ENCODE measurements around the gene CYB561. TPM values are rescaled to one million over a fixed set of nuclear protein-coding genes. Genes with fewer than 3 reads are reported as not detected.

The CYB561 gene
- total RNA-seq, 1 donor, result 5.1 TPM

- H3K4me3 ChIP-seq (ENCODE audit: low read length), result no peak overlapping the region
- H3K27me3 ChIP-seq (ENCODE audit: insufficient read depth, low read length), result no peaks in the 10 kb centered on the region
- H3K4me1 ChIP-seq (ENCODE audit: insufficient read depth, low read length), result peaks cover 39% of the 10 kb centered on the region
- no peaks in the 10 kb centered on the region for H3K9me3 ChIP-seq (ENCODE audit: low read depth, low read length)
These were observed 9.5 kb downstream of the CYB561 start for GRCh38 chr17:63436523-63437110.

- Histone ChIP-seq H3K4me3 (ENCODE audit: low read length) (no peak overlapping the region), H3K27me3 (ENCODE audit: insufficient read depth, low read length) (no peaks in the 10 kb centered on the region), H3K9me3 (ENCODE audit: low read depth, low read length) (no peaks in the 10 kb centered on the region), H3K4me1 (ENCODE audit: insufficient read depth, low read length) (peaks cover 39% of the 10 kb centered on the region)
These were observed 10.2 kb downstream of the CYB561 start for GRCh38 chr17:63435681-63436522.

GRCh38 chr17:63434951-63435571 lies 11.0 kb downstream of the CYB561 start:
- Histone ChIP-seq H3K9me3 (ENCODE audit: low read depth, low read length) (no peaks in the 10 kb centered on the region), H3K4me3 (ENCODE audit: low read length) (no peak overlapping the region), H3K4me1 (ENCODE audit: insufficient read depth, low read length) (peaks cover 33% of the 10 kb centered on the region), H3K27me3 (ENCODE audit: insufficient read depth, low read length) (no peaks in the 10 kb centered on the region)

GRCh38 chr17:63433746-63434591 lies 12.1 kb downstream of the CYB561 start:
- no peaks in the 10 kb centered on the region for H3K9me3 ChIP-seq (ENCODE audit: low read depth, low read length)
- H3K4me1 ChIP-seq (ENCODE audit: insufficient read depth, low read length), result peaks cover 22% of the 10 kb centered on the region
- no peak overlapping the region for H3K4me3 ChIP-seq (ENCODE audit: low read length)
- no peaks in the 10 kb centered on the region for H3K27me3 ChIP-seq (ENCODE audit: insufficient read depth, low read length)

- H3K9me3 ChIP-seq (ENCODE audit: low read depth, low read length), result no peaks in the 10 kb centered on the region
- H3K4me3 ChIP-seq (ENCODE audit: low read length), result no peak overlapping the region
These were observed 13.9 kb downstream of the CYB561 start for GRCh38 chr17:63431939-63432804.

GRCh38 chr17:63431618-63431938 lies 14.5 kb downstream of the CYB561 start:
- Histone ChIP-seq H3K4me1 (ENCODE audit: insufficient read depth, low read length) (peaks cover 27% of the 10 kb centered on the region), H3K27me3 (ENCODE audit: insufficient read depth, low read length) (no peaks in the 10 kb centered on the region), H3K4me3 (ENCODE audit: low read length) (no peak overlapping the region), H3K9me3 (ENCODE audit: low read depth, low read length) (no peaks in the 10 kb centered on the region)

More at GRCh38 chr17:63431939-63432804, 13.9 kb downstream of the CYB561 start:
- Histone ChIP-seq H3K27me3 (ENCODE audit: insufficient read depth, low read length) (no peaks in the 10 kb centered on the region), H3K4me1 (ENCODE audit: insufficient read depth, low read length) (peaks cover 22% of the 10 kb centered on the region)

- Histone ChIP-seq H3K27me3 (ENCODE audit: insufficient read depth, low read length) (no peaks in the 10 kb centered on the region), H3K4me3 (ENCODE audit: low read length) (no peak overlapping the region), H3K9me3 (ENCODE audit: low read depth, low read length) (no peaks in the 10 kb centered on the region), H3K4me1 (ENCODE audit: insufficient read depth, low read length) (peaks cover 29% of the 10 kb centered on the region)
These were observed 15.9 kb downstream of the CYB561 start for GRCh38 chr17:63430223-63430622.

GRCh38 chr17:63429766-63430165 lies 16.3 kb downstream of the CYB561 start:
- no peaks in the 10 kb centered on the region for H3K27me3 ChIP-seq (ENCODE audit: insufficient read depth, low read length)
- no peaks in the 10 kb centered on the region for H3K9me3 ChIP-seq (ENCODE audit: low read depth, low read length)
- no peak overlapping the region for H3K4me3 ChIP-seq (ENCODE audit: low read length)
- peaks cover 24% of the 10 kb centered on the region for H3K4me1 ChIP-seq (ENCODE audit: insufficient read depth, low read length)

GRCh38 chr17:63426917-63427308 lies 19.2 kb downstream of the CYB561 start:
- Histone ChIP-seq H3K27me3 (ENCODE audit: insufficient read depth, low read length) (no peaks in the 10 kb centered on the region), H3K9me3 (ENCODE audit: low read depth, low read length) (no peaks in the 10 kb centered on the region), H3K4me1 (ENCODE audit: insufficient read depth, low read length) (peaks cover 18% of the 10 kb centered on the region), H3K4me3 (ENCODE audit: low read length) (no peak overlapping the region)

GRCh38 chr17:63426041-63426916 lies 19.8 kb downstream of the CYB561 start:
- no peaks in the 10 kb centered on the region for H3K27me3 ChIP-seq (ENCODE audit: insufficient read depth, low read length)
- peaks cover 18% of the 10 kb centered on the region for H3K4me1 ChIP-seq (ENCODE audit: insufficient read depth, low read length)
- no peak overlapping the region for H3K4me3 ChIP-seq (ENCODE audit: low read length)
- H3K9me3 ChIP-seq (ENCODE audit: low read depth, low read length), result no peaks in the 10 kb centered on the region

- Histone ChIP-seq H3K4me3 (ENCODE audit: low read length) (no peak overlapping the region), H3K27me3 (ENCODE audit: insufficient read depth, low read length) (no peaks in the 10 kb centered on the region), H3K9me3 (ENCODE audit: low read depth, low read length) (no peaks in the 10 kb centered on the region), H3K4me1 (ENCODE audit: insufficient read depth, low read length) (peaks cover 19% of the 10 kb centered on the region)
These were observed 20.6 kb downstream of the CYB561 start for GRCh38 chr17:63425483-63425882.

GRCh38 chr17:63423963-63424362 lies 22.1 kb downstream of the CYB561 start:
- Histone ChIP-seq H3K9me3 (ENCODE audit: low read depth, low read length) (no peaks in the 10 kb centered on the region), H3K4me1 (ENCODE audit: insufficient read depth, low read length) (peaks cover 31% of the 10 kb centered on the region), H3K4me3 (ENCODE audit: low read length) (no peak overlapping the region), H3K27me3 (ENCODE audit: insufficient read depth, low read length) (no peaks in the 10 kb centered on the region)

GRCh38 chr17:63423251-63423950 lies 22.7 kb downstream of the CYB561 start:
- H3K27me3 ChIP-seq (ENCODE audit: insufficient read depth, low read length), result no peaks in the 10 kb centered on the region
- no peak overlapping the region for H3K4me3 ChIP-seq (ENCODE audit: low read length)
- peaks cover 29% of the 10 kb centered on the region for H3K4me1 ChIP-seq (ENCODE audit: insufficient read depth, low read length)
- H3K9me3 ChIP-seq (ENCODE audit: low read depth, low read length), result no peaks in the 10 kb centered on the region

All from mononuclear cell (primary cell).